Pons (tissue), 1 donor: ENCODE results near the gene MAP7D2.

Experiments
- DNase-seq: peaks from one replicate; pipeline ENCODE4 v3.0.0-alpha.2; 2016; ENCODE audit warnings: low spot score

Gene MAP7D2

DNA sequence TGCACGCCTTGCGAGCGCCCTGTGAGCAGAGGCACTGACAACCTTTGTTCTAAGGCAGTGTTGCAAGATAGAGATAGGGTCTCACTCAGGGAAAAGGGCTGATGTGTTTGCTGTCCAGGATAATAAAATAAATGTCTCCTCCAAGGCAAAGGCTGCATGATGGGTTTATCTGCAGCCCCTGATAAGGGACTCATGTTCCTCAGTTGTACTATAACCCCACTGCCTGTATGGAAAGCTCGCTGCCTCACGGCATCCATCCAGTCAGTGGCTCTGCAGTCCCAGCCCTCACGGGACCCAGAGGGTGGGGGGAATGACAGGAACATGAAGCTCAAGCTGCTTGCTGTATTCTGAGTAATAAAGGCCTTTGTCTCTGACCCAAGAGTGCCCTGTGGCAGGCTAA, 148.4 kb downstream of the MAP7D2 start:
- peak; percentile 12 for DNase-seq

DNA sequence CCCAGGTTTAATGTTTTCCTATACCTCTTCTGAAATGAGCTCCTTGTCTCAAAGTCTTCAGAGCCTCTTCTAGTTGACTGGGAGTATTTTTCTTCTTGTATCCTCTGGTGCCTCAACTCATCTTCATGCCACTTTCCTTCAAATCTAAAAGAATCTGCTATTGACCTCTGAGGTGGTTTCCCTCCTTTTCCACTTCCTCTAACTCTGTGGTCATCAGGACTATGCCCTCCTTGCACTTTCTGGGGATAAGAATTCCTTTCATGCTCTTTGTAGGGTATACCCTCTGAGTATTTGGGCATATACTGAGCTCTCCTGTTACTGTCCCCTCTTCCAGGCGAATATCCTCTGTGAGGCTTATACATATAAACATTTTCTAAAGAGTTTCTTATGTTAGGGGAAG, 150.7 kb downstream of the MAP7D2 start:
- no peak for DNase-seq

DNA sequence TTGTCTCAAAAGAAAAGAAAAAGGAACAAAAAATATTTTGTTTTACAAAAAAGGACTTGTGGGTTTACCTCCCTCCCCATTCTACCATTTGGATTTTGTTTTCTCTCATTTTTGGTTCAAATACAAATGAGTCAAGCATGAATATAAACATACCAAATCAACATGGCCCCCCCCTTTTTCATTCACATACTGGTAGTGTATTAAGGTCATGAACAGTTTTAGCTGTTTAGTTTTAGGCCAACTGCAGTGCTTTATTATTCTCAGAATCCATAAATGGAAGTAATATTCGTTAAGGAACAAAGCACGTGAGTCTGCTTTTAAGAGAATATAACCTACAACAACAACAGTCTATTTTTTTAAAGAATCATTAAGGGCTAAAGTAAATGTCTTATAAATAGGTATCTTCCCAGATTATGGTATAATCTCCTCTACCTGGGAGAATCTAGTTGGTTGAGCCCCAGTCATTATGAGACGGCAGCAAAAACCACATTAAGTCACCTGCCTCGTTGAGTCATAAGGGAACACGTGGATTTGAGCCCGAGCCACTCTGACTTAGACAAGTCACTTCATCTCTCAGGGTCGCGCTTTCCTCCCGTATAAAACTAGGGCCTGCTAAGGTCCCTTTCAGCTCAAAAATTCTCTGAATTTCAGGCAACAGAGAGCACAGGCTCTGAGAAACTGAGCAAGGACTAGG, 152.5 kb downstream of the MAP7D2 start:
- no peak for DNase-seq

DNA sequence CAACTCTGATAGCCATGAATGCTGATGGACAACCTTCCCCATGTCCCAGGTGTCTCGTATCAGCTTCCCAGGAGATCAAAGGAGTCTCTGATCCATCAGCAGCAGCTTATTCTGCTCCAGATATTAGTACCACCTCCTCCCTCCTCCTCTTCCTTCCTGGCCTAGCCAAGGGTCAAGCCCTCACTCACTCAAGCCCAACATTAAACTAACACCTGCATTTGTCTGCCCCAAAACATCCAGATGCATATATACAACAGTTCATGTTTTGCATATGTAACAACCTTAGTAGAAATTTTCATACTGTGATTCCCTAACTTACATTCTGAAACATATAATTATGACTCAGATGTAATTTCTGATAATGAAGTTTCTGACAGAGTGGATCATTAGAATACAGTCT, 155.8 kb downstream of the MAP7D2 start:
- no peak for DNase-seq

DNA sequence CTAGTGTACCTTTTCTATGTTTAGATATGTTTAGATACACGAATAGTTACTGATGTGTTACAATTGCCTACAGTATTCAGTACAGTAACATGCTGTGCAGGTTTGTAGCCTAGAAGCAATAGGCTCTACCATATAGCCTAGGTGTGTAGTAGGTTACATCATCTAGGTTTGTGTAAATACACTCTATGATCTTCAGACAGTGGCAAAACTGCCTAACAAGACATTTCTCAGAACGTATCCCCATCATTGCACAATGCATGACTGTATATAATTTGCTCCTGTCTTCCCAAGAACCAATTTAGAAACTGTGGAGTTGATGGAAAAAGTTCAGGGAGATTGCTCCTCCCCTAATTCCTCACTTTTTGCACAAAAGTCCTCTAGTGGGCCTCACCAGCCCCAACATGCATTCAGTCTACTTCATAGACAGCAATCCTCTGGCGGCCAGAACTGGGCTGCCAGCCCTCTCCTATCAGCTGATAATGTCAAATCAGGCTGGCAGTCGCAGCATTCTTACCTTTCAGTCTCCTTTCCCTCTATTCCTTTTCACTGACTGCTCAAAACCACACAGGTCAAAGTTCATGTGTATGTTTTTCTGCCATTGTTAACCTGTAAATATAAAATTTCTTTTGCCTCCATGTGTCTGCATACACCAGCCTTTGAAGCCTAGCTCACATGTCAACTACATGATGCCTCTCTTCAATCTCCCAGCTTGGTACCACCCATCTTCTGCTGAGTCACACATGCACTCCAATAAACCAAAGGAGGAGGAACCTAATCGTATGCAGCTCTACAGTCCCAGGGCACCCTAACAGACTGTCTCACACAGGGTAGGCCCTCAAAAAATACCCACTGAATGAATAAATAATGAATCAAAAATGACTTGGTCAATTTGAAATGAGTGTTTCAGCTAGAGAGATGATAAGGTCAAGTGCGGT, 157.9 kb downstream of the MAP7D2 start:
- no peak for DNase-seq

DNA sequence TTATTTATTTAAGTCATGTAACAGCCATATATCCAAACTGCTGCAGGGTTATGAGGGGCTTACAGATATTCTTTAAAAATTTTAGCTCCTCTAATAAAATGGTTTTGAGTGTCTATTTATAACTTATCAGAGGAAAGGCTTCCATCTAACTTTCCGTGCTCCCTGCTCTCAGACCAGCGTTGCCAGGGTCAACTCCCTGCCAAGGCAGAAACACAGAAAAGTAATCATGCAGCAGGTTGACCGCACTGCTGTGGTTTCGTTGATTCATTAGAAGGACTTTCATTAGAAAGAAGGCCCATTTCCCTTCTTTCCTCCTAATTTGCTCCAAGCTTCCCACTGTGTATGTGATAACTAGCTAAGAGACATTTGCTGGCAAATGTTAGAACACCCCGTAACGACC, 159.8 kb downstream of the MAP7D2 start:
- DNase-seq, result no peak
